SU-DHL-6 (cell line): ENCODE measurements around the gene PPM1N.
A peak's percentile ranks its signal among the peaks of the same experiment; 100 is the strongest.

Experiments used
- H2AFZ ChIP-seq: fragments of 200-600 bp; sonication (generic); 2 replicates; pipeline ENCODE4 v1.6.1; 2014; ENCODE audit warnings: low read depth, mild to moderate bottlenecking, moderate library complexity, mixed read lengths, antibody characterized with exemption, low read length; ENCODE audit not compliant: severe bottlenecking
- H3F3A ChIP-seq: fragments of 200-600 bp; shearing (Covaris generic); 2 replicates; pipeline ENCODE4 v1.6.0; 2016; ENCODE audit warnings: antibody characterized with exemption, mild to moderate bottlenecking; ENCODE audit not compliant: insufficient read depth
- H3K27ac ChIP-seq: fragments of 200-600 bp; sonication (generic); 2 replicates; pipeline ENCODE4 v1.5.1; 2016; ENCODE audit warnings: low read depth, mild to moderate bottlenecking, low read length, moderate library complexity, mixed read lengths
- H3K27me3 ChIP-seq: fragments of 200-600 bp; sonication (generic), shearing (Covaris generic); 2 replicates; pipeline ENCODE4 v1.6.0; 2014; ENCODE audit warnings: mild to moderate bottlenecking, low read length
- H3K36me3 ChIP-seq: fragments of 200-600 bp; sonication (generic); 2 replicates; pipeline ENCODE4 v1.6.1; 2014; ENCODE audit warnings: mild to moderate bottlenecking, low read length, mixed read lengths
- H3K4me2 ChIP-seq: fragments of 300-600, 200-600 bp; shearing (Covaris generic), sonication (generic); 2 replicates; pipeline ENCODE4 v1.6.0; 2014; ENCODE audit warnings: low read length, low read depth, mild to moderate bottlenecking; ENCODE audit not compliant: poor library complexity, severe bottlenecking
- H3K4me3 ChIP-seq: fragments of 200-600 bp; sonication (generic); 2 replicates; pipeline ENCODE4 v1.5.1; 2014; ENCODE audit warnings: antibody characterized with exemption, low read length, mild to moderate bottlenecking, mixed read lengths; ENCODE audit not compliant: insufficient read depth, poor library complexity, severe bottlenecking
- H3K79me2 ChIP-seq: fragments of 200-600 bp; sonication (generic); 2 replicates; pipeline ENCODE4 v1.6.1; 2014; ENCODE audit warnings: mild to moderate bottlenecking, low read length, moderate library complexity; ENCODE audit not compliant: insufficient read depth
- H3K9ac ChIP-seq: fragments of 200-600 bp; sonication (generic); 2 replicates; pipeline ENCODE4 v1.7.0; 2014; ENCODE audit warnings: mild to moderate bottlenecking, low read length
- H3K9me2 ChIP-seq: fragments of 200-600 bp; sonication (generic); replicated peaks from 2 replicates; pipeline ENCODE4 v1.6.1; 2014; ENCODE audit warnings: low read length; ENCODE audit not compliant: insufficient read depth
- H3K9me3 ChIP-seq: fragments of 200-600 bp; sonication (generic); 2 replicates; pipeline ENCODE4 v1.6.1; 2014; ENCODE audit warnings: low read length, mixed read lengths; ENCODE audit not compliant: insufficient read depth
- H4K20me1 ChIP-seq: fragments of 200-600 bp; sonication (generic); 2 replicates; pipeline ENCODE4 v1.6.1; 2014; ENCODE audit warnings: low read depth, mild to moderate bottlenecking, antibody characterized with exemption, low read length, moderate library complexity, mixed read lengths
- CTCF ChIP-seq: fragments of 200-600 bp; sonication (generic); IDR thresholded peaks from one replicate; pipeline ENCODE4 v1.5.1; 2017; ENCODE audit warnings: antibody characterized with exemption, mild to moderate bottlenecking, low read length, moderate library complexity; ENCODE audit not compliant: insufficient read depth, poor library complexity, severe bottlenecking
- EZH2phosphoT487 ChIP-seq: fragments of 200-600 bp; sonication (generic), shearing (Covaris generic); conservative IDR thresholded peaks from 2 replicates; pipeline ENCODE4 v1.6.1; 2018; ENCODE audit warnings: mild to moderate bottlenecking, antibody characterized with exemption, low read length, moderate library complexity, mixed read lengths

PPM1N gene

DNA sequence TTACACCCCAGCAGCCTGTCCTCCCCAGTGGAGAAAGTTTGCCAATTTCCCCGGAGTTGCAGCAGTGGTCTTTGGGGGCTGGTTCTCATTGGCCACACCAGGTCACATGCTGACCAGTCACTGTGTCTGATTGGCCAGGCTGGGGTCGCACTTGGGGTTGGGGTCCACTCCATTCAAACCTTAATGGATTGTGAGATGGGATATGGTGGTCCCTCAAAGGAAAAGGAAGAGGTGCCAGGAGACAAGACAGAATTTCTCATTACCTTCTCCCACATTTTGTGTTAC, 3.4 kb downstream of the PPM1N start:
- Histone ChIP-seq H2AFZ (no peak overlapping the region), H4K20me1 (no peaks in the 10 kb centered on the region), H3K4me2 (no peak overlapping the region), H3K27ac (no peak overlapping the region), H3K79me2 (no peaks in the 10 kb centered on the region), H3K9me2 (no peaks in the 10 kb centered on the region), H3K36me3 (no peaks in the 10 kb centered on the region), H3K27me3 (no peaks in the 10 kb centered on the region), H3F3A (no peaks in the 10 kb centered on the region), H3K4me3 (no peak overlapping the region), H3K9me3 (no peaks in the 10 kb centered on the region), H3K9ac (no peak overlapping the region)
- no peak for TF ChIP-seq EZH2phosphoT487

DNA sequence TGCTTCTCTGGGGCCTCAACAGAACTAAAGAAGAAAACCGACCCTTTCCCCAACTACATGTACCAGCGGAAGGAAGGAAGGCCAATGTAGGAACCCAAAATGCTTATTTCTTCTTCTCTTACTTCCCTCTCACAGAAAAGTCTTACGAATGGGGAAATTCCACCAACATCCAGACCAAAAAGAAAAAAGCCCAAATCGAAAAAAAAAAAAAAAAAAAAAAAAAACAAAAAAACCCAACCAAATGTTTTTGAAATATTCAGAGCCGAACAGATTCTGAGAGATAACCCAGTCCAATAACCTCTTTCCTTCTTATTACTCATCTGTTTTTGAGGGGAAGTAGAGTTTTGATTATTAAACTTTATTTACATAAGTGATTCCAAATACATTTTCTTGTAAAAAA, 3.9 kb downstream of the PPM1N start:
- Histone ChIP-seq H3K79me2 (no peaks in the 10 kb centered on the region), H3K4me2 (no peak overlapping the region), H3F3A (no peaks in the 10 kb centered on the region), H3K4me3 (no peak overlapping the region), H4K20me1 (no peaks in the 10 kb centered on the region), H3K36me3 (no peaks in the 10 kb centered on the region), H3K27ac (no peak overlapping the region), H3K27me3 (no peaks in the 10 kb centered on the region), H2AFZ (no peak overlapping the region), H3K9me2 (no peaks in the 10 kb centered on the region), H3K9ac (no peak overlapping the region), H3K9me3 (no peaks in the 10 kb centered on the region)
- no peak for TF ChIP-seq CTCF

DNA sequence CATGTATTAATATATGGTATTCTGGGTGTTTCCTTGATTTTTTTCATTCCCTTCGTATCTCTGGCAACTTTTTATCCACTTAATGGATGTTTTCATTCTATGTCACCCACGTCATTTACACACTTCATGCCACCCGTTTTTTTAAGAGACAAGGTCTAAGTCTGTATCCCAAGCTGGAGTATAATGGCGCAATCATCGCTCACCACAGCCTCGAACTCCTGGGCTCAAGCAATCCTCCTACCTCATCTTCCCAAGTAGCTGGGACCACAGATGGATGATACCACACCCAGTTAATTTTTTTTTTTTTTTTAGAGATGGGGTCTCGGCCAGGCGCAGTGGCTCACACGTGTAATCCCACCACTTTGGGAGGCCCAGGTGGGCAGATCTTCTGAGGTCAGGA, 5.7 kb downstream of the PPM1N start:
- H3F3A ChIP-seq, result peaks cover under 1% of the 10 kb centered on the region; the same call in 1 of the 2 replicates
- no peak overlapping the region for H3K4me3 ChIP-seq
- no peak overlapping the region for H3K9ac ChIP-seq
- H3K27me3 ChIP-seq, result no peaks in the 10 kb centered on the region
- H3K4me2 ChIP-seq, result no peak overlapping the region
- H4K20me1 ChIP-seq, result no peaks in the 10 kb centered on the region
- no peak overlapping the region for H3K27ac ChIP-seq
- H3K36me3 ChIP-seq, result no peaks in the 10 kb centered on the region
- H3K79me2 ChIP-seq, result peaks cover 13% of the 10 kb centered on the region
- H3K9me2 ChIP-seq, result no peaks in the 10 kb centered on the region
- no peak overlapping the region for H2AFZ ChIP-seq
- TF ChIP-seq EZH2phosphoT487 (no peak), CTCF (no peak)
- no peaks in the 10 kb centered on the region for H3K9me3 ChIP-seq

GRCh38 chr19:45505151-45505995, 7.1 kb downstream of the PPM1N start:
- Histone ChIP-seq H3K4me3 (no peak overlapping the region), H3K79me2 (peaks cover 26% of the 10 kb centered on the region), H4K20me1 (no peaks in the 10 kb centered on the region), H3K27ac (no peak overlapping the region), H3K9me3 (no peaks in the 10 kb centered on the region), H2AFZ (no peak overlapping the region), H3K27me3 (no peaks in the 10 kb centered on the region), H3K4me2 (peak overlapping the region; percentile 98), H3F3A (peaks cover 12% of the 10 kb centered on the region), H3K36me3 (no peaks in the 10 kb centered on the region), H3K9me2 (no peaks in the 10 kb centered on the region), H3K9ac (peak overlapping the region; percentile 88; the same call in 1 of the 2 replicates)
- TF ChIP-seq CTCF, result no peak
- no peak for TF ChIP-seq EZH2phosphoT487
